ENCODE data around the gene KIF16B. TPM values are rescaled to one million over a fixed set of nuclear protein-coding genes. Genes with fewer than 3 reads are reported as not detected.

KIF16B gene
- total RNA-seq, 2 experiments from 2014 or later: 7.7 to 7.9 TPM

GRCh38 chr20:16293590-16293989 is 279.7 kb downstream of the KIF16B start:
- ChIA-PET POLR2A (no interaction called here), CTCF (no interaction called here)
- intact Hi-C loops (cut with micrococcal nuclease): no loop called here

GRCh38 chr20:16292226-16292880 is 280.9 kb downstream of the KIF16B start:
- no peak for DNase-seq
- Mint-ChIP-seq H3K36me3 (peaks cover 16% of the 10 kb centered on the region), H3K9me3 (peaks cover 3% of the 10 kb centered on the region), H3K27me3 (no peaks in the 10 kb centered on the region), H3K27ac (no peak overlapping the region), H3K4me3 (no peak overlapping the region), H3K4me1 (ENCODE audit: low read depth) (no peaks in the 10 kb centered on the region)
- CTCF ChIA-PET: no interaction called here
- intact Hi-C loops (cut with micrococcal nuclease): no loop called here
- POLR2A ChIA-PET: no interaction called here

More at GRCh38 chr20:16293590-16293989, 279.7 kb downstream of the KIF16B start:
- H3K4me1 Mint-ChIP-seq (ENCODE audit: low read depth): no peaks in the 10 kb centered on the region
- no peaks in the 10 kb centered on the region for H3K27me3 Mint-ChIP-seq
- peaks cover 19% of the 10 kb centered on the region for H3K36me3 Mint-ChIP-seq
- H3K9me3 Mint-ChIP-seq: peaks cover 3% of the 10 kb centered on the region
- DNase-seq: no peak
- H3K27ac Mint-ChIP-seq: no peak overlapping the region
- no peak overlapping the region for H3K4me3 Mint-ChIP-seq

GRCh38 chr20:16290358-16290757 is 282.9 kb downstream of the KIF16B start:
- no peak for DNase-seq
- CTCF ChIA-PET: no interaction called here
- no peak overlapping the region for H3K27ac Mint-ChIP-seq
- no peaks in the 10 kb centered on the region for H3K4me1 Mint-ChIP-seq (ENCODE audit: low read depth)
- no peak overlapping the region for H3K4me3 Mint-ChIP-seq
- H3K27me3 Mint-ChIP-seq: no peaks in the 10 kb centered on the region
- H3K9me3 Mint-ChIP-seq: peaks cover 3% of the 10 kb centered on the region
- POLR2A ChIA-PET: no interaction called here
- H3K36me3 Mint-ChIP-seq: peaks cover 23% of the 10 kb centered on the region
- intact Hi-C loops (cut with micrococcal nuclease): no loop called here

GRCh38 chr20:16287776-16288175 is 285.5 kb downstream of the KIF16B start:
- intact Hi-C loops (cut with micrococcal nuclease): no loop called here
- DNase-seq: no peak
- POLR2A ChIA-PET: no interaction called here
- H3K27ac Mint-ChIP-seq: no peak overlapping the region
- no peak overlapping the region for H3K4me3 Mint-ChIP-seq
- H3K4me1 Mint-ChIP-seq (ENCODE audit: low read depth): no peaks in the 10 kb centered on the region
- peaks cover 40% of the 10 kb centered on the region for H3K36me3 Mint-ChIP-seq
- H3K9me3 Mint-ChIP-seq: peaks cover 3% of the 10 kb centered on the region
- CTCF ChIA-PET: no interaction called here
- no peaks in the 10 kb centered on the region for H3K27me3 Mint-ChIP-seq

GRCh38 chr20:16286601-16287000 is 286.6 kb downstream of the KIF16B start:
- DNase-seq: no peak
- H3K4me3 Mint-ChIP-seq: no peak overlapping the region
- intact Hi-C loops (cut with micrococcal nuclease): no loop called here
- no peaks in the 10 kb centered on the region for H3K4me1 Mint-ChIP-seq (ENCODE audit: low read depth)
- H3K9me3 Mint-ChIP-seq: peaks cover 5% of the 10 kb centered on the region
- CTCF ChIA-PET: no interaction called here
- H3K27ac Mint-ChIP-seq: no peak overlapping the region
- H3K27me3 Mint-ChIP-seq: no peaks in the 10 kb centered on the region
- H3K36me3 Mint-ChIP-seq: peaks cover 46% of the 10 kb centered on the region
- POLR2A ChIA-PET: no interaction called here

GRCh38 chr20:16284385-16285100 is 288.7 kb downstream of the KIF16B start:
- intact Hi-C loops (cut with micrococcal nuclease): no loop called here
- H3K36me3 Mint-ChIP-seq: peaks cover 41% of the 10 kb centered on the region

GRCh38 chr20:16283978-16284377 is 289.3 kb downstream of the KIF16B start:
- H3K9me3 Mint-ChIP-seq: peaks cover 2% of the 10 kb centered on the region
- no peaks in the 10 kb centered on the region for H3K4me1 Mint-ChIP-seq (ENCODE audit: low read depth)
- H3K36me3 Mint-ChIP-seq: peaks cover 38% of the 10 kb centered on the region
- no peak for DNase-seq
- H3K4me3 Mint-ChIP-seq: no peak overlapping the region
- H3K27me3 Mint-ChIP-seq: no peaks in the 10 kb centered on the region
- intact Hi-C loops (cut with micrococcal nuclease): no loop called here
- CTCF ChIA-PET: no interaction called here
- H3K27ac Mint-ChIP-seq: no peak overlapping the region
- POLR2A ChIA-PET: no interaction called here

More at GRCh38 chr20:16284385-16285100, 288.7 kb downstream of the KIF16B start:
- H3K27me3 Mint-ChIP-seq: no peaks in the 10 kb centered on the region
- H3K9me3 Mint-ChIP-seq: peaks cover 5% of the 10 kb centered on the region
- H3K4me1 Mint-ChIP-seq (ENCODE audit: low read depth): no peaks in the 10 kb centered on the region
- H3K4me3 Mint-ChIP-seq: no peak overlapping the region
- DNase-seq: no peak
- ChIA-PET CTCF (no interaction called here), POLR2A (no interaction called here)
- no peak overlapping the region for H3K27ac Mint-ChIP-seq

- ChIA-PET POLR2A (no interaction called here), CTCF (no interaction called here)
- Mint-ChIP-seq H3K4me3 (no peak overlapping the region), H3K36me3 (peaks cover 38% of the 10 kb centered on the region), H3K9me3 (peaks cover 2% of the 10 kb centered on the region), H3K27ac (no peak overlapping the region), H3K27me3 (no peaks in the 10 kb centered on the region), H3K4me1 (ENCODE audit: low read depth) (no peaks in the 10 kb centered on the region)
- no peak for DNase-seq
- intact Hi-C loops (cut with micrococcal nuclease): no loop called here
These were observed 289.9 kb downstream of the KIF16B start for GRCh38 chr20:16283307-16283706.

GRCh38 chr20:16280219-16280618 is 293.0 kb downstream of the KIF16B start:
- H3K27ac Mint-ChIP-seq: no peak overlapping the region
- H3K4me3 Mint-ChIP-seq: no peak overlapping the region
- ChIA-PET CTCF (no interaction called here), POLR2A (no interaction called here)
- H3K9me3 Mint-ChIP-seq: peaks cover 2% of the 10 kb centered on the region
- no peaks in the 10 kb centered on the region for H3K27me3 Mint-ChIP-seq
- no peak for DNase-seq
- intact Hi-C loops (cut with micrococcal nuclease): no loop called here
- H3K36me3 Mint-ChIP-seq: peaks cover 29% of the 10 kb centered on the region
- H3K4me1 Mint-ChIP-seq (ENCODE audit: low read depth): no peaks in the 10 kb centered on the region

- H3K4me1 Mint-ChIP-seq (ENCODE audit: low read depth): no peaks in the 10 kb centered on the region
- no peak overlapping the region for H3K4me3 Mint-ChIP-seq
- peaks cover 2% of the 10 kb centered on the region for H3K9me3 Mint-ChIP-seq
- ChIA-PET POLR2A (no interaction called here), CTCF (no interaction called here)
- no peak overlapping the region for H3K27ac Mint-ChIP-seq
- intact Hi-C loops (cut with micrococcal nuclease): no loop called here
- no peak for DNase-seq
- H3K36me3 Mint-ChIP-seq: peaks cover 27% of the 10 kb centered on the region
- H3K27me3 Mint-ChIP-seq: no peaks in the 10 kb centered on the region
These were observed 293.9 kb downstream of the KIF16B start for GRCh38 chr20:16279320-16279719.

- H3K27ac Mint-ChIP-seq: no peak overlapping the region
These were observed 299.3 kb downstream of the KIF16B start for GRCh38 chr20:16273812-16274555.

GRCh38 chr20:16272780-16273360 is 300.4 kb downstream of the KIF16B start:
- ChIA-PET POLR2A (no interaction called here), CTCF (no interaction called here)
- Mint-ChIP-seq H3K9me3 (peaks cover 6% of the 10 kb centered on the region), H3K27ac (no peak overlapping the region), H3K27me3 (no peaks in the 10 kb centered on the region), H3K4me3 (no peak overlapping the region), H3K36me3 (peaks cover 39% of the 10 kb centered on the region), H3K4me1 (ENCODE audit: low read depth) (no peaks in the 10 kb centered on the region)
- intact Hi-C loops (cut with micrococcal nuclease): no loop called here
- DNase-seq: no peak

More at GRCh38 chr20:16273812-16274555, 299.3 kb downstream of the KIF16B start:
- ChIA-PET POLR2A (no interaction called here), CTCF (no interaction called here)
- peaks cover under 1% of the 10 kb centered on the region for H3K9me3 Mint-ChIP-seq
- intact Hi-C loops (cut with micrococcal nuclease): no loop called here
- no peak for DNase-seq
- H3K4me3 Mint-ChIP-seq: no peak overlapping the region
- H3K4me1 Mint-ChIP-seq (ENCODE audit: low read depth): no peaks in the 10 kb centered on the region
- H3K36me3 Mint-ChIP-seq: peaks cover 35% of the 10 kb centered on the region
- H3K27me3 Mint-ChIP-seq: no peaks in the 10 kb centered on the region

Measured in activated CD4-positive, alpha-beta memory T cell treated with anti-CD3 and anti-CD28 coated beads for 36 hours (primary cell).